Neural cell (in vitro differentiated cells): Measurements from ENCODE around the gene TAS2R1. TPM values are rescaled to one million over a fixed set of nuclear protein-coding genes. Genes with fewer than 3 reads are reported as not detected.

Source experiments
- H2AFZ ChIP-seq: fragments of 200-600, 300-800 bp; sonication (generic), shearing (Covaris generic); 2 replicates; pipeline ENCODE4 v1.6.0; 2014; ENCODE audit warnings: low read depth, mild to moderate bottlenecking, antibody characterized with exemption, low read length, moderate library complexity
- H3F3A ChIP-seq: fragments of 200-600 bp; shearing (Covaris generic); 2 replicates; pipeline ENCODE4 v1.6.1; 2016; ENCODE audit warnings: mild to moderate bottlenecking, moderate library complexity, mixed read lengths, antibody characterized with exemption, low read length; ENCODE audit not compliant: insufficient read depth, poor library complexity, severe bottlenecking
- H3K27ac ChIP-seq: fragments of 200-600, 300-800 bp; sonication (generic), shearing (Covaris generic); 2 replicates; pipeline ENCODE4 v1.5.1; 2014; ENCODE audit warnings: mild to moderate bottlenecking, low read length, moderate library complexity
- H3K27me3 ChIP-seq: fragments of 300-800, 200-600 bp; sonication (generic), shearing (Covaris generic); 2 replicates; pipeline ENCODE4 v1.6.0; 2014; ENCODE audit warnings: mild to moderate bottlenecking, low read depth, low read length, moderate library complexity; ENCODE audit not compliant: insufficient read depth
- H3K36me3 ChIP-seq: fragments of 300-800, 200-600 bp; sonication (generic), shearing (Covaris generic); 2 replicates; pipeline ENCODE4 v1.5.1; 2014; ENCODE audit warnings: mild to moderate bottlenecking, antibody characterized with exemption, low read length, moderate library complexity; ENCODE audit not compliant: insufficient read depth
- H3K4me2 ChIP-seq: fragments of 300-800, 200-600 bp; sonication (generic), shearing (Covaris generic); 2 replicates; pipeline ENCODE4 v1.6.0; 2014; ENCODE audit warnings: mild to moderate bottlenecking, low read length
- H3K4me3 ChIP-seq: fragments of 300-800, 200-600 bp; sonication (generic), shearing (Covaris generic); 2 replicates; pipeline ENCODE4 v1.5.1; 2014; ENCODE audit warnings: mild to moderate bottlenecking, low read length, moderate library complexity
- H3K79me2 ChIP-seq: fragments of 200-600 bp; shearing (Covaris generic); replicated peaks from 2 replicates; pipeline ENCODE4 v1.6.0; 2014; ENCODE audit warnings: mild to moderate bottlenecking, low read length, moderate library complexity; ENCODE audit not compliant: insufficient read depth
- H3K9ac ChIP-seq: fragments of 300-800, 200-600 bp; sonication (generic), shearing (Covaris generic); 2 replicates; pipeline ENCODE4 v1.6.1; 2016; ENCODE audit warnings: mild to moderate bottlenecking, low read length, mixed read lengths
- H3K9me2 ChIP-seq: fragments of 200-600 bp; shearing (Covaris generic); 2 replicates; pipeline ENCODE4 v1.6.1; 2016; ENCODE audit warnings: mild to moderate bottlenecking, low read length, mixed read lengths; ENCODE audit not compliant: insufficient read depth
- H3K9me3 ChIP-seq: fragments of 200-600, 300-800 bp; sonication (generic), shearing (Covaris generic); 2 replicates; pipeline ENCODE4 v1.6.1; 2016; ENCODE audit warnings: mild to moderate bottlenecking, mixed run types, low read length, moderate library complexity, mixed read lengths
- H4K20me1 ChIP-seq: fragments of 200-600 bp; shearing (Covaris generic); 2 replicates; pipeline ENCODE4 v1.6.1; 2016; ENCODE audit warnings: mild to moderate bottlenecking, mixed run types; ENCODE audit not compliant: insufficient read depth
- CTCF ChIP-seq: fragments of 450-650 bp; IDR thresholded peaks from 2 replicates; pipeline ENCODE4 v1.5.1; 2014; ENCODE audit warnings: antibody characterized with exemption, mild to moderate bottlenecking, moderate library complexity; ENCODE audit not compliant: poor library complexity, severe bottlenecking
- EP300 ChIP-seq: fragments of 450-650 bp; conservative IDR thresholded peaks from 2 replicates; pipeline ENCODE4 v1.6.1; 2014; ENCODE audit warnings: antibody characterized with exemption, mild to moderate bottlenecking, moderate library complexity; ENCODE audit not compliant: poor library complexity, severe bottlenecking
- EZH2 ChIP-seq: fragments of 200-600, 300-800 bp; shearing (Covaris generic), sonication (generic); IDR thresholded peaks from 2 replicates; pipeline ENCODE4 v1.6.1; 2014; ENCODE audit warnings: antibody characterized with exemption, low read length, borderline replicate concordance, mild to moderate bottlenecking; ENCODE audit not compliant: insufficient read depth, poor library complexity, severe bottlenecking
- MXI1 ChIP-seq: fragments of 450-650 bp; conservative IDR thresholded peaks from 2 replicates; pipeline ENCODE4 v1.6.1; 2014; ENCODE audit warnings: antibody characterized with exemption, mild to moderate bottlenecking; ENCODE audit not compliant: poor library complexity, severe bottlenecking
- POLR2AphosphoS5 ChIP-seq: IDR thresholded peaks from 2 replicates; pipeline ENCODE4 v1.6.1; 2012
- RAD21 ChIP-seq: fragments of 450-650 bp; conservative IDR thresholded peaks from 2 replicates; pipeline ENCODE4 v1.6.1; 2014; ENCODE audit warnings: antibody characterized with exemption, mild to moderate bottlenecking, moderate library complexity
- REST ChIP-seq: IDR thresholded peaks from 2 replicates; pipeline ENCODE4 v1.6.1; 2012; ENCODE audit warnings: borderline replicate concordance
- SMC3 ChIP-seq: fragments of 450-650 bp; conservative IDR thresholded peaks from 2 replicates; pipeline ENCODE4 v1.6.1; 2014; ENCODE audit warnings: antibody characterized with exemption, mild to moderate bottlenecking, moderate library complexity; ENCODE audit not compliant: poor library complexity
- TAF1 ChIP-seq: IDR thresholded peaks from 2 replicates; pipeline ENCODE4 v1.6.1; 2012; ENCODE audit warnings: low read depth
- polyA plus RNA-seq: library from polyadenylated mRNA; depleted of rRNA; stranded (reverse); fragments of >200 nt; gene quantifications from 2 replicates; pipeline ENCODE4 v1.2.3, GENCODE V29; 2014

TAS2R1 gene
- polyA plus RNA-seq, 1 donor from 2014 or later = 0.41 TPM

GRCh38 chr5:9627541-9627940 is 2.6 kb downstream of the TAS2R1 start:
- no peaks in the 10 kb centered on the region for H3F3A ChIP-seq
- H3K4me2 ChIP-seq = no peak overlapping the region
- H3K79me2 ChIP-seq = no peaks in the 10 kb centered on the region
- H3K9ac ChIP-seq = no peak overlapping the region
- no peak overlapping the region for H3K4me3 ChIP-seq
- H2AFZ ChIP-seq = no peak overlapping the region
- H3K36me3 ChIP-seq = no peaks in the 10 kb centered on the region
- TF ChIP-seq REST (peak; percentile 47), EP300 (no peak)
- no peaks in the 10 kb centered on the region for H3K27me3 ChIP-seq
- no peaks in the 10 kb centered on the region for H3K9me2 ChIP-seq
- H3K9me3 ChIP-seq = no peaks in the 10 kb centered on the region
- no peak overlapping the region for H3K27ac ChIP-seq
- no peaks in the 10 kb centered on the region for H4K20me1 ChIP-seq

- Histone ChIP-seq H3K4me3 (no peak overlapping the region), H2AFZ (no peak overlapping the region), H3F3A (no peaks in the 10 kb centered on the region), H3K27ac (no peak overlapping the region), H3K4me2 (no peak overlapping the region), H4K20me1 (no peaks in the 10 kb centered on the region), H3K36me3 (no peaks in the 10 kb centered on the region), H3K9me3 (no peaks in the 10 kb centered on the region), H3K9me2 (no peaks in the 10 kb centered on the region), H3K9ac (no peak overlapping the region), H3K79me2 (no peaks in the 10 kb centered on the region), H3K27me3 (no peaks in the 10 kb centered on the region)
- TF ChIP-seq SMC3 (no peak), CTCF (no peak), TAF1 (no peak), EZH2 (no peak), EP300 (no peak), MXI1 (no peak), RAD21 (no peak), REST (no peak), POLR2AphosphoS5 (no peak)
Measured at GRCh38 chr5:9626955-9627354, 3.2 kb downstream of the TAS2R1 start.
